RWPE1 (cell line): ENCODE data around the gene CCDC30.

Experiments
- CTCF ChIA-PET: fragments of 350-600 bp; sonication (Branson Sonifier 250); formaldehyde crosslinking; extraction: SDS; loops from one replicate; lab custom pipeline; 2021; lab: Yijun Ruan, JAX
- POLR2A ChIA-PET: fragments of 400-600 bp; formaldehyde crosslinking; extraction: SDS; loops from one replicate; lab custom pipeline; 2020; ENCODE audit warnings: antibody characterized with exemption; ENCODE audit not compliant: low non-redundant PET; lab: Yijun Ruan, JAX
- DNase-seq: peaks from one replicate; pipeline ENCODE4 v3.0.0; 2012; ENCODE audit warnings: low spot score
- H3K27ac ChIP-seq: fragments of 450-650 bp; 2 replicates; pipeline ENCODE4 v1.5.1; 2017
- CTCF ChIP-seq: fragments of 450-650 bp; conservative IDR thresholded peaks from 2 replicates; pipeline ENCODE4 v1.5.1; 2017; ENCODE audit warnings: low read depth, mild to moderate bottlenecking

The CCDC30 gene

GRCh38 chr1:42420121-42420520, 43.0 kb upstream of the CCDC30 start:
- CTCF ChIA-PET: no interaction called here
- no peak overlapping the region for H3K27ac ChIP-seq
- DNase-seq: no peak
- no peak for TF ChIP-seq CTCF
- POLR2A ChIA-PET: no interaction called here

- no peak for DNase-seq
- POLR2A ChIA-PET: no interaction called here
- TF ChIP-seq CTCF: no peak
These were observed 42.0 kb upstream of the CCDC30 start for GRCh38 chr1:42420911-42421585.

GRCh38 chr1:42422737-42423136, 40.3 kb upstream of the CCDC30 start:
- CTCF ChIA-PET: no interaction called here
- POLR2A ChIA-PET: no interaction called here
- no peak overlapping the region for H3K27ac ChIP-seq
- DNase-seq: no peak
- TF ChIP-seq CTCF: no peak

More at GRCh38 chr1:42420911-42421585, 42.0 kb upstream of the CCDC30 start:
- H3K27ac ChIP-seq: peak overlapping the region; percentile 63
- CTCF ChIA-PET: no interaction called here

DNA sequence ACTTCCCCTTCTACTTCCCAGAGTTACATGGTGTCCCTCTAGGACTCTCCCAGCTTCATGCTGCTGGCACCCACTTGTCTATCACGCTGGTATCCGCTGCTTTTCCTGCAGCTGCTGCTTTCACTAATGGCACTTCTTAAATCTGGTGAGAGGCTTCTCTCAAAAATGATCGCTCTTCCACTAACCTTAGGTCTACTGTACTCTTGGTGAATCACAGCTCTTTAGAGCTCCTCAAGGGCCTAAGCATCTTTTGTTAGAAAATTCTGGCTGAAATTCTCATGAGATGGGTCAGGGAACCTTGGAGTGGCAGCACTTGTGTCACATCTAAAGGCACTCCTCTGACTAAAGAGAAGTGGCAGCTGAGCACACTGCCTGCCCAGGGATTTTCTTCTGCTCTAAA, 39.4 kb upstream of the CCDC30 start:
- ChIA-PET POLR2A (no interaction called here), CTCF (interaction anchor here (0.6 kb wide), 1 partner anchor 9 kb away, joined by 3 read pairs; no protein-coding TSS in a partner anchor)
- no peak for DNase-seq
- no peak for TF ChIP-seq CTCF
- H3K27ac ChIP-seq: no peak overlapping the region

GRCh38 chr1:42424201-42424600, 38.9 kb upstream of the CCDC30 start:
- ChIA-PET CTCF (no interaction called here), POLR2A (interaction anchor here (0.5 kb wide), 1 partner anchor 231 kb away, joined by 3 read pairs; no protein-coding TSS in a partner anchor)
- no peak for DNase-seq
- no peak for TF ChIP-seq CTCF
- no peak overlapping the region for H3K27ac ChIP-seq

- CTCF ChIA-PET: no interaction called here
These were observed 35.8 kb upstream of the CCDC30 start for GRCh38 chr1:42427240-42427639.

More at GRCh38 chr1:42427240-42427639, 35.8 kb upstream of the CCDC30 start:
- TF ChIP-seq CTCF: no peak
- POLR2A ChIA-PET: no interaction called here
- H3K27ac ChIP-seq: no peak overlapping the region
- no peak for DNase-seq
